Right hindlimb (tissue), 1 donor: Measurements from ENCODE around the gene RNFT2.
A peak's percentile ranks its signal among the peaks of the same experiment; 100 is the strongest.

Source experiments
- DNase-seq: peaks from one replicate; pipeline ENCODE4 v3.0.0-alpha.2; 2018

Gene RNFT2

DNA sequence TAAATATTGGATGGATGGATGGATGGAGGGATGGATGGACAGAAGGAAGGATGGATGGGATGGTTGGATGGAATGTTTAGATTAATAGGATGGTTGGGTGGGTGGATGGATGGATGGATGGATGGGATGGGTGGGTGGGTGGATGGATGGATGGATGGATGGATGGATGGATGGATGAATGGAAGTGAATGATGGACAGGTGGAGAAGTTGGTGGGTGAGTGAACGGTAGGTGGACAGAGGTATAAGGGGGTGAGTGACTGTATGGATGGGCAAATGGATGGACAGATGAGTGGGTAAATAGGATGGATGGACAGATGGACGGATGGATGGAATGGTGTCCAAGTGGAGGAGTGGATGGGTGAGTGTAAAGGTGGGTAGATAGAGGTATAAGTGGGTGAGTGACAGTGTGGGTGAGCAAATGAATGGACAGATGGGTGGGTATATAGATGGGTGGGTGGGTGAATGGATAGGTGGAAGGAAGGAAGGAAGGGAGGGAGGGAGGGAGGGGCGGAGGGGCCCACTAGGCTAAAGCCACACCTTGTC is 101.2 kb downstream of the RNFT2 start:
- DNase-seq = no peak

DNA sequence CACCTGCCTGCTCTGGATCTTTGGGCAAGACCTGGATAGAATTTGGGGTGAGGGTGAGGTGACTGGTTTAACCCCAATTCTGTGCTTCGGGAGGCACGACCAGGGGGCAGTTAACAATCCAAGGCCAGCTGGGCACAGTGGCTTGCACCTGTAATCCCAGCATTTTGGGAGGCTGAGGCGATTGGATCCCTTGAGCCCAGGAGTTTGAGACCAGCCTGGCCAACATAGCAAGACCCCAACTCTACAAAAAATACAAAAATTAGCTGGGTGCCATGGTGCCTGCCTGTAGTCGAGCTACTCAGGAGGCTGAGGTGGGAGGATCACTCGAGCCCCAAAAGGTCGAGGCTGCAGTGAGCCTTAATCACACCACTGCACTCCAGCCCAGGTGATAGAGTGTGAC is 105.0 kb downstream of the RNFT2 start:
- DNase-seq = no peak

DNA sequence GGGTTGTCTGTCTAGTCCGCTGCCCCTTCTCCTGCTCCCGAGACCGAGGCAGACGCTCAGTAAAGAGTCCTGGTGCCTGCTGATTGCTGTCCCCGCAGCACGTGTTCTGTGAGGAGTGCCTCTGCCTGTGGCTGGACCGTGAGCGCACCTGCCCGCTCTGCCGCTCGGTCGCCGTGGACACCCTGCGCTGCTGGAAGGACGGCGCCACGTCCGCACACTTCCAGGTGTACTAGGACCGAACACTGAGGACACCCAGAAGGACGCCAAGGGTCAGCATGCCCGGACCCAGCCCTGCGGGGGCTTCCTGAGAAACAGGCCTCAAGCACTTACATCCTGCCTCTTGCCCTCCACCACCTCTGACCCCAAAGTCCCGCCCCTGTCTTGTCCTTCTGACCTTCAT is 111.1 kb downstream of the RNFT2 start:
- DNase-seq = no peak

DNA sequence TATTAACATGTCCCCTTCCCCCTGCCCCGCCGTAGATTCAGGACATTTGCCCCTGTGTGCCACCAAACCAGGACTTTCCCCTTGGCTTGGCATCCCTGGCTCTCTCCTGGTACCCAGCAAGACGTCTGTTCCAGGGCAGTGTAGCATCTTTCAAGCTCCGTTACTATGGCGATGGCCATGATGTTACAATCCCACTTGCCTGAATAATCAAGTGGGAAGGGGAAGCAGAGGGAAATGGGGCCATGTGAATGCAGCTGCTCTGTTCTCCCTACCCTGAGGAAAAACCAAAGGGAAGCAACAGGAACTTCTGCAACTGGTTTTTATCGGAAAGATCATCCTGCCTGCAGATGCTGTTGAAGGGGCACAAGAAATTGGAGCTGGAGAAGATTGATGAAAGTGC is 114.2 kb downstream of the RNFT2 start:
- DNase-seq = no peak

DNA sequence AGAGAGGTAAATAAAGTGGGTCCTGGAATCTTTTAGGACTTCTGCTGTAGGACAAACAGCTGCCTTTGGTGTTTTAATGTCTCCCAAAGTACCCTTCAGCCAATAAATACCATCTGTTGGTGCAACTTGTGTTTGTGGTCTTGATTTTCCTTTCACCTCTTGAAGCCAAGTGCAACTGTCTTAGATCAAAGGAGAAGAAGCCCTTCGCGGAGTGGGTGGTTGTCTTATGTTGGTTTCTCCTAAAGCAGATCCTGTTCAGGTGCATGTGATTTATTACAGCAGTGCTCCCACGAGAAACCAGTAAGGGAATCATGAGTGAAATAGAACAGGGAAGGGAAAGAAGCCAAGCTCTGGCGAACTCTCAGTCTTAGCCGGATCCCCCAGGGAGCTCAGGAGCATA is 115.4 kb downstream of the RNFT2 start:
- no peak for DNase-seq

DNA sequence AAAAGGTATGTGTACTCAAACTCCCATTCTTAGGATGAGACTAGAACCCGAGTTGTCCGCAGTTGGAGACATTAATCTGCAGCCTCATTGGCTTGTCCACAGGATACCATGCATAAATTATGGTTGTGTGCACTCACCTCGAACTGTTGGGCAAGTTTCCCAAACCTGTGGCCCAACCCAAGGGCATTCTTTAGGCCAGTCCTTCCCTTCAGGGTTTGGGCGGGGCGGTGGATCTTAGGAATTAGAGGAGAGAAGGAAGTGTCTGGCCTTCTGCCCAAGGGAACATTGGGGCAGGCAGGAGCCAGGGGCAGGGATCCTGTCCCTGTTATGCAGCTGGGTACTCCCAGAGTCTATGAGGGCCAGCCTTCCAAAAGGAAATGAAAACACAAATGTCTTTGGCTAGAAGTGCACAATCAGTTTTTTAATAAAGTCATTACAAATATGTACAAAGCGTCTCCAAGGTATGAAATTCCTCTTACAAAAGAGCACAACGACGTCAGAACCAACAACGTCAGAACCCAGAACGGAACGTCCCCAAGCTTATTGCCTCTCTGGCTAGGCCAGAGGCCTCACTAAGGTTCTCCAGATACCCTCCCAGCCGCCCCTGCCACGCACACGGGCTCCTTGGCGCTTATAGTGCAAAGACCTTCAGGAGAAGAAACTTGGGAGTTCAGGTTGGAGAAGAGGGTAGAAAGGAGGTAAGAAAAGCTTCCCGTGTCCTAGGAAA is 117.8 kb downstream of the RNFT2 start:
- DNase-seq = no peak

DNA sequence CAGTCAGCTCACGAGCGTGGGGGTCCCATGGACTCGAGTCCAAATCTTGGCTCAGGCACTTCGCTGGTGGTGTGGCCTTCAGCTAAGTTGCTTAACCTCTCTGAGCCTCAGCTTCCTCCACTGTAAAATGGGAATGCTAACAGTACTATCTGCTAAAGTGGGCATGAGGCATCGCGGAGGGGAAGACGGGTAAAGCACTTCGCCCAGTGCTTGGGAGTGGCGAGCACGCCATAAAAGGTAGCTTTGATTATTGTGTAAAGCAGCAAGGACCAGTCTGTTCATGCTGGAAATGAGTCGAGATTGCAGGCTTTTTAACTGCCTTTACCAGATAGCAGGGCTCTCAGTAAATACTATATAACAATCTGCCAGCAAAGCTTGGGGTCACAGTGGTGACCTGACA is 118.6 kb downstream of the RNFT2 start:
- DNase-seq = no peak

DNA sequence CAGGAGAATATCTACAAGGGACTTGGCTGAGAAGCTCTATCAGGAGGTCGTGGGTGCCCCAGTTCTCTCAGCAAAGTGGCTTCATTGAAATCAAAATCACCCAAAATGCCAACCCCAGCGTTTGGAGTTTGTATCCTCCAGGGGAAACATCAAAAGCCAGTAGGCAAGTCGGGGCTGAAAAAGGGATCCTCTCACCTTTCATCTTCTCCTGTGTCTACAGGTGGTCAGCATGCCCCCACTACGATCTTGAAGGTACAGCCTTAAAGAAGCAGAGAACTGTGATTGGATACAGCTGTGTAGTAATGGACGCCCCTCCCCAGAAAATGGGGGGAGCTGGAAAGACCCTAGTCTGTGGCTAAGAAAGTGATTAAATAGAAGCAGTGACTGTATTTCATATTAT is 121.0 kb downstream of the RNFT2 start:
- DNase-seq = no peak

DNA sequence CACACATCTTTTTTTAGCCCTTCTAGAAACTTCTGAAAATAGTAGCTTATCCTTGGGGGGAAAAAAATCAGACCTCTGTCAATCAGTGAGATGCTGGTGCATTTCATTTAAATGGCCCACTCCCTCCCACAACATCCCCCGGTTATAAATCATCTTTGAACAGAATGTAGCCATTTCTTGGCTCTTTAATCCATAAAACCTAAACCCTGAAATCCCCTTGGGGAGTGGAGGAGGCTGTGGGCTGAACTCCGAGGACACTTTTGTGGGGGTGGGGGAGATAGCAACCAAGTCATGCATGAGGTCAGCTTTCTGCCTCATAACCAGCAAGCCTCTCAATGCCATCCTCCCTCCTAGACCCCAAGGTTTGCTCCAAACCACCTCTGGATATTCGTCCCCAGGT is 122.1 kb downstream of the RNFT2 start:
- no peak for DNase-seq

DNA sequence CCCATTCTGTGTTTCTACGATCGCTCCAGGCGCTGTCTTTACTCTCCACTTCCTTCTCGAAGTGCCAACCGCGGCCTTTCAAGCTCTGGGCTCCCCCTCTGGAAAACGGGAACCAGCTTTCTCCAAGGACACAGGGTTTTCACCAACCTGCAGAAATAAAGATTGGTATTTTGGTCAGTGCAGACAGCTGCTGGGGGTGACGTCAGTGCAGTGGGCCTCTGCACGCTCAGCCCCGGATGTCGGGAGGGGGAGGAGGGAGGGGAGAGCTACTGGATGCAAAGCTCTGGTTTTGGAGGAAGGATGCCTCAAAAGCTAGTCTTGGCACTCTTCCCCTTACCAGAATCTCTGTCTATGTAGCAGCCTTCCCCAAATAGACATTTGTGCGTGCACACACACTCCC is 123.2 kb downstream of the RNFT2 start:
- peak; percentile 82 for DNase-seq

DNA sequence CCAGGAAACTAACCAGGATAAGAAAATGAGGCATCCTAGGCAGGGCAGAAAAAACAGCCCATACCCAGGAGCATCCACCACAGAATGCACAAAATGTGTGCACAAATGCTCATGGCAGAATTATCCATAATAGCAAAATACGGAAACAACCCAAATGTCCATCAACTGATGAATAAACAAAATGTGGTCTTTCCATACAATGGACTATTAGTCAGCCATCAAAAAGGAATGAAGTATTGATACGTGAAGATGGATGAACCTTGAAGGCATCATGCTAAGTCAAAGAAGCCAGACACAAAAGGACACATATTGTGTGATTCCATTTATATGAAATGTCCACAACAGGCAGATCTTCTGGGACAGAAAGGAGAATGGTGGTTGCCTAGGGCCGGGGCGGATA is 124.1 kb downstream of the RNFT2 start:
- no peak for DNase-seq

DNA sequence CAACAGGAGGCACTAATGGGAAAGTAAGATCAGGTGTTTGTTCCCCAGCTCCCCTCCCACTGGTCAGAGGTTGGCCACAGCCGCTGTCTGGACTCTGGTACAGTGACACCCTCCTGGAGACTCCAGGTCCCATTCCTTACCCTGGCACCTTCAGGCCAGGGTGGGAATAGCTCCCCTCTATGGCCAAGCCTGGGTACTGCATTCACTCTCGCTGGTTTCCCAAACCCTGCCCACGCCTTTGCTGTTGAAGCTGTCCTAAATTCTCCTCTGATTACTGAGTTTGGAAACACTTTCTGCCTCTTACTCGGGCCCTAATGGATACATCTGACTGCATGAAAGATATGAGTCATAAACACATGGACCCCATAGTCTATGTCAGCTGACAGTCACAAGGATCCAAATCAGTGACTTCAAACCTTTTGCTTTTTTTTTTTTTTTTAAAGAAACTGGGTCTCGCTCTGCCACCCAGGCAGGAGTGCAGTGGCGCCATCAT is 125.2 kb downstream of the RNFT2 start:
- DNase-seq = no peak

DNA sequence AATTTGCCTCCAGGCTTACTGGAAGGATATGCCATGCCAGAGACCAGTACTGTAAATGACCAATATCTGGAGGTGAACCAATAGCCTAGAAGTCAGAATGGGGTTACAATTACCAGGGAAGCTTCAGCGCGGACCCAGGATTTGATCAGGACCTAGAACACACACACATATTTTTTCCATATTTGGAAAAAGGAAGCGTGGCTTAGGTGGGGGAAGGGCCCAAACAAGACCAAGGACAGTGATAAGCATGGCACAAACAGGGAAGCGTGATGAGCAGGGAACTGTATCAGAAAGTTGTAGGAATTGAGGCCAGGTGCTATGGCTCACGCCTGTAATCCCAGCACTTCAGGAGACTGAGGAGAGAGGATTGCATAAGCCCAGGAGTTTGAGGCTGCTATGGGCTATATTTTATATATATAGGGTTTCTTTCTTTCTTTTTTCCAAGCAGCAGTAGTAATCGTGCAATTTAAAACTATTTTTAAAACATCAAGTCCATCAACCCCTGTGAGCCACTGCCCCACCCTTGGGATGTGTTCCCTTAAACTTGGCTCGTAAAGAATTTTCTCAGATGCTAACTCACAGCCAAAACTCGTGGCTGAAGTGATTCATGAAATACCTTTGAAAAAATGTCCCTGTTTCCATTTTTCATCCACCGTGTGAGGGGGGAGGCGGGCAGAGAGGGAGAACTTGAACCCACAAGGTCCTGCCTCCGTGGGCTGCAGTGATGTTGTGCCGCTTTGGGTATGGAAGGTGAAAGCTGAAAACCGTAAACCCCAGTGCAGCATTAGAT is 126.5 kb downstream of the RNFT2 start:
- DNase-seq = no peak

DNA sequence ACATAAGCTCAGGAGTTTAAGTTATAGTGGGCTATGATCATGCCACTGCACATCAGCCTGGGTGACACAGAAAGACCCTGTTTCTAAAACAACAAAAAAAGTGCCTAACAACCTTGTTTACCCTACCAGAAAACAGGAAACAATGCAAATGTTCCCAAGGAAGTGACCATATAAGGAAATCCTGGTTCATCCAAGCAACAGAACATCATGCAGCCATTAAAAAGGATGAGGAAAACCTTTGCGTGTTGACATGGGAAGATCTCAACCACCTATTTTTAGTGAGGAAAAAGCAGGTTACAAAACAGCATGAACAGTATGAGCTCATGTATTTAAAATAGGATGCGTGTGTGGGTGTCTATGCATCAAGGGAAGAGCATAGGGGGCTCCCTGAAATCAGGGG is 129.4 kb downstream of the RNFT2 start:
- no peak for DNase-seq

DNA sequence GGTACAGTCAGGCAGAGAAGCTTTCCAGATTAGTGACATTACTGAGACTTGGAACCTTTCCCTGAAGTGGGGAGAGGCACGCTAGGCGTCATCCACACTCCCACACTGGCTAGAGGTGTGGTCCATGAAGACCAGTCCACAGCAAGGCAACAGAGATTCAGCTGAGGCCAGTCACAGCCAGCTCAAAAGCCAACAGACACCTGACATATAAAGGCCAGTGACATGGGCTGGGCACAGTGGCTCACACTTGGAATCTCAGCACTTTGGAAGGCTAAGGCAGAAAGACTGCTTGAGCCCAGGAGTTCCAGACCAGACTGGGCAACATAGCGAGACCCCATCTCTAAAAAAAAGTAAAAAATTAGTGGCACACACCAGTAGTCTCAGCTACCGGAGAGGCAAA is 132.2 kb downstream of the RNFT2 start:
- no peak for DNase-seq

DNA sequence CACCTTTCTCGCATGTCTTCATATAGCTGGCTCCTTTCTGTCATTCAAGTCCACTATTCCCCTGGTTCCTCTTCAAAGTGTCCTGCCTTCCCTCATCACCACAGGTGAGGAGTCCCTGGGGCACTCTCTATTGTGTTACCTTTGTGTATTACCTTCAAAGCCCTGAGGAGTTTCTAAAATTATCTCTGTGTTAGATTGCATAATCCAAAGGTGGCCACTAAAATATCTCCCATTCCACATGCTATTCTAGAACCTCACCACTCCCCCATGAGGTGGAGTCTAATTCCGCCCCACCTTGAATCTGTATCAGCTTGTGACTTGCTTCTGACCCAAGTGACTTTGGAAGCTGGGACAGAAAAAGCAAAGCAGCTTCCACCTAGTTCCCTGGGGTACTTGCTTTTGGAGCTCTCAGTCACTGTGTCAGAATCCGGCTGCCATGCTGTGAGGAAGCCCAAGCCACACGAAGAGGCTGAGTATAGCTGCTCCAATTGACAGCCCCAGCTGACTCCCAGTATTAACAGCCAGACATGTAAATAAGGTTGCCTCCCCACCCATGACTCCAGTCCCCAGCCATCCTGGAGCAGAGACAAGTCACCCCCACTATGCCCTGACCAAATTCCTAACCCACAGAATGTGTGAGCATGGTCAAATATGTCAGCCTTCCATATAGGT is 136.3 kb downstream of the RNFT2 start:
- DNase-seq = no peak

DNA sequence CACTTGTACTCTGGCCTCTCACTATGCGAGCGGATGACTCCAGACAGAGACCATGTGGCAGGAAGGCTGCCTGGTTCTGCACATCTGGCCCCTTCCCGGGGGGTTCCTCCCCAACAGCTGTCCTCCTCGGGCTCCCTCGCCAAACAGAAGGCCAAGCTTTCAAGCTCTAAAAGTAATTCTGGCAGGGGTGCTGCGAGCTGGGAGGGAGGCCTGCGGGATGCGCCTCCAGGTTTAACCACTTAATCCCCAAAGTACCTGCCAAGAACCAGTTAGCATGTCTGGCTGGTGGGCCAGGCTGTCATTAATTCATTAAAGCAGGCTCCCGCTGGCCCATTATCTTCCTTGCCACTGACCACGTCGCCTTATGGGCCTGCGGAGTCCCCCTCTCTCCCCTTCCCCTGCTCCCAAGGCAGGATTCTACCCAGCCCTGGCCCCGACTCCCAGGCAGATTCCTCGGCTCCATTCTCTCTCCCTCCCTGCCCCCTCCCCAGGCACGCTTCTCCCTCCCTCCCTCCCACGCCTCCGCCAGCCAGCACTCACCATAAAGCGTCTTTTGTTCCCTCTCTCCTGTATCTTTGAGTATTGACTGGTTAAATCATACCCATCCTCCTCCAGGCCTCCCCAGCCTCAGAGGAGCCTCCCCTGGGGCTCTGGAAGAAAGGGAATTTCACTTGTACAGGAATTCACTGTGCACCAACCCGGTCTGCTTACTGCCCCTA is 138.2 kb downstream of the RNFT2 start:
- peak; percentile 84 for DNase-seq

DNA sequence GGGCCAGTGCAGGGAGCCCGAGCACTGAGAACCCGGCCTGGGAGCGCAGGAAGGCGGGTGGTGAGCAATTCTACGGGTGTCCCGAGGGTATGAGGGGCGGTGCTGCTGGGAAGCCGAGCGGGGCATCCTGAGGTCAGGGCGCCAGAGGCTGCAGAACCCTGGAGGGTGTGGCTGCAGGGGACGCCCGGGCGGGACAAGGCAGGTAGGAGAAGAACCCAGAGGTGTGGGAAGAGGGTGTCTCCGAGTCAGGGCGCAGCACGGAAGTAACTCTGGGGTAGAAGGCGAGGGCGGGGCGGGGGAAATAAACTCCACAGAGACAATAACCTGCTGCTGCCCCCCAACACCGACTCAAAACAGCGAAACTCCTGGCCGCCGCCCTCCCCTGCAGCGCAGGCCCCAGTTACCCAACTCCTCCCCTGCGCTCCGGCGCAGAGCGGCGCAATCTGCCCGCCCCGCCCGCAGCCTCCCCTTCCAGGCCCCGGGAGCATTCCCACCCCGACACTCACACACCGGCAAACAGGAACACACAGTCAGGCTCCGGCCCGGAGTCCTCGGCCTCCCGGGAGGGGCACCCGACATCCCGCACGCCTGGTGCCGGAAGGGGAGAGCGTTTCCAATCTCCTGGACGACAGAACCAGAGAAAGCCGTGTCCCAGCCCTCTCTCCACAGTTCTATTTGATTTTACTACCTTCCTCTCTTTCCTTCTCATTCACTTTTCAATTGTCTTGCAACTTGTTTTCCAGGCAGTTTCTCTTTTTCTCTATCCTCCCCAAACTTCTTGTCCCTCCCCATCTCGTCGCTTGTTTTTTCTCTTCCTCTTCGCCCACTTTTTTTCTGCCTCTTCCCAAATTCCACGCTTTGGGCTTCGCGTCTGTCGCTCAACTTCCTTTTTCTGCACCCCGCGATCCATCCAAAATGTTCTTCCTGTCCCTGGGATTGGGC is 140.7 kb downstream of the RNFT2 start:
- peak; percentile 20 for DNase-seq

DNA sequence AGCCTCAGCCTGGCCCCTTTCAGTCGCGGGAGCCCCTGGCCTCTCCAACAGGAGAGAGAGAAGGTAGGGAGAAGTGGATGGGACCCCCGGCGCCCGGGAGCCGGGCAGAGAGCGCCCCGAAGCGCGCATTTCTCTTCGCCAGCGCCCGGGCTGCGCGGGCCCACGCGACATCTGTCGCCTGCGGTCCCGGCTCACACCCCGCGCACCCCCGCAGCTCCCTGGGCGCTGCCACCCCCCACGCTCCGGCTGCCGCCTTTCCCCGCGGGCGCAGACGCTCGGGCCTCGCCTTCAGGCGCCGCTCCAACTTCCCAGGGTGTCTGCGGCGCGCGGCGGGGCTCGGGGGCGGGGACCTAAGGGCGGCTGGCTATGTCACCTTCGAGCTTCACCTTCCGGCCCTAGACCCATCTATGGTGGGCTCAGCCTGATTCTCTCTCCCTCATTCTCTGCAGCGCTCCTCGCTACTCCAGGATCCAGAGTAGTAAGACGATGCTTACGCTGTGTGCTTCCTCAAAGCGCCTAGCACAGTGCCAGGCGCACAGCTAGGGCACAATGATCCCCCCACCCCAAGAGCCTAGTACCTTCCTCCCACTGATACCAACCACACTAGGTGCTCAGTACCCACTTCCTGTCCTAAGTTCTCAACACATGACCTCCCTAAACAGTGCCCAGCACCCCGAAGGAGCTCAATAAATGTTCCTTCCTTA is 141.5 kb downstream of the RNFT2 start:
- no peak for DNase-seq

DNA sequence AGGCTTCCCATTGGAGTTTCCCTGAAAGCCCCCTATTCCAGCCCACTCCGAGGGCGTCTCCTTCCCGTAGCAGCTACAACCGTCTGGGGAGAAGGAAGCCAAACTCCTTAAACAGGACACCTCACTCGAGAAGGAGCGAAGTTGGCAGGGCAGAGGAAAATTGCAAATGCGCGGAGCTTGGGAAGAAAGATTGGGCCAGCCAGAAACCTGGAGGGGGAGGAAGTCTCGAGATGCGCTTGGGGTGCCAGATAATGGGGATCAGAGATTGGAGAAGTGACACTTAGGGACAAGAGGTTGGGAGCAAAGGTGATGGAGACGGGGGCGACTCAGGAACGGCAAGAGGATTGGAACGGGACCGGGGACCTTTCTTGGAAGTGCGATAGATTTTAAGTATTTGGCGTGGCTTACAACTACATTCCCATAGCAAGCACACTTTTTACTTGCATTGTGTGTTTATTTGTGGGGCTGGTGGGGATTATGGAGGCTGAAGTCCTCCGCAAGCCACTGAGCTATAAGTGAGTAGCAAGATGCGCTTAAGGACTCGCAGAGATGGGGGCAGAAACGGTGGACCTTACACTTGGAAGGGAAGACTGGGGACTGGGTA is 142.2 kb downstream of the RNFT2 start:
- DNase-seq = no peak
